Kidney epithelial cell (primary cell): ENCODE data around the gene IL5RA. TPM values are rescaled to one million over a fixed set of nuclear protein-coding genes. Genes with fewer than 3 reads are reported as not detected.

Experiments used
- DNase-seq: peaks from one replicate; pipeline ENCODE4 v3.0.0-alpha.2; 2010; ENCODE audit warnings: low read depth
- H3K27me3 ChIP-seq: 2 replicates; pipeline ENCODE4 v1.6.0; 2011; ENCODE audit warnings: low read length; ENCODE audit not compliant: control insufficient read depth, insufficient read depth
- H3K36me3 ChIP-seq: 2 replicates; pipeline ENCODE4 v1.5.1; 2011; ENCODE audit warnings: low read length; ENCODE audit not compliant: control insufficient read depth, insufficient read depth
- H3K4me3 ChIP-seq: 2 replicates; pipeline ENCODE4 v1.5.1; 2011; ENCODE audit warnings: low read depth, mild to moderate bottlenecking, control low read depth, low read length
- total RNA-seq: library from RNA; depleted of rRNA; stranded (reverse); fragments of >200 nt; gene quantifications from 2 replicates; pipeline ENCODE4 v1.2.3, GENCODE V29; 2015
- TF ChIP-seq, protein P1 (sequence below): IDR thresholded peaks from 2 replicates; pipeline ENCODE4 v1.5.1; 2011; ENCODE audit warnings: mild to moderate bottlenecking, moderate library complexity, low read length, control low read depth, inconsistent platforms; ENCODE audit not compliant: insufficient read depth, poor library complexity, severe bottlenecking

Gene IL5RA
- total RNA-seq, 1 donor from 2014 or later, result not detected

DNA sequence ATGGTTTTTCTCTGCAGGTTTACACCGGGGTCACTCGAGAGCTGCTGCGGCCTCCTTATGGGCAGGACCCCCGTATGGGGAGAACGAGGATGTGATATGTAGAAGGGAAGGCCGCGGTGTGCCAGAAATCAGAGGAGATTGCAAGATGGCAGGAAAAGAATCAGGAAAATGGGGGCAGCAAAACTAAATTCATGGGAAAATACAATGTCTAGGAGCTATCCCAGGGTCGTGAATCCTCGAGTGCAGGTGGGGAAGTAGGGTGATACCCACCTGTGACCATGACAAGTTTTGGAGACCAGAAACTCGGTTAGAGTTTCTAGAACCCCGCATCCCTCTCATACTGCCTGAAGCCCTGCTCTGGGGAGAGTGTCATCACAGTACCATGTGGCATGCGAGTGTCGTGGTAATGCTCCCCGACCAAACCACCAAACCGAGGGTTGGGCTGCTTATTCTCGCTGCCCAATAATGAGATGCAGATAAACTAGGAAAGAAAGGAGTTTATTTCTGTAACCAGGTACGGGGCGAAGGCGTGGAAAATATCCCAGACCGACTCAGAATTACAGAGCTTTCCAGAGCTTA is 17.3 kb upstream of the IL5RA start:
- H3K4me3 ChIP-seq, result peak overlapping the region; percentile 66
- no peaks in the 10 kb centered on the region for H3K27me3 ChIP-seq
- TF ChIP-seq, protein P1, sequence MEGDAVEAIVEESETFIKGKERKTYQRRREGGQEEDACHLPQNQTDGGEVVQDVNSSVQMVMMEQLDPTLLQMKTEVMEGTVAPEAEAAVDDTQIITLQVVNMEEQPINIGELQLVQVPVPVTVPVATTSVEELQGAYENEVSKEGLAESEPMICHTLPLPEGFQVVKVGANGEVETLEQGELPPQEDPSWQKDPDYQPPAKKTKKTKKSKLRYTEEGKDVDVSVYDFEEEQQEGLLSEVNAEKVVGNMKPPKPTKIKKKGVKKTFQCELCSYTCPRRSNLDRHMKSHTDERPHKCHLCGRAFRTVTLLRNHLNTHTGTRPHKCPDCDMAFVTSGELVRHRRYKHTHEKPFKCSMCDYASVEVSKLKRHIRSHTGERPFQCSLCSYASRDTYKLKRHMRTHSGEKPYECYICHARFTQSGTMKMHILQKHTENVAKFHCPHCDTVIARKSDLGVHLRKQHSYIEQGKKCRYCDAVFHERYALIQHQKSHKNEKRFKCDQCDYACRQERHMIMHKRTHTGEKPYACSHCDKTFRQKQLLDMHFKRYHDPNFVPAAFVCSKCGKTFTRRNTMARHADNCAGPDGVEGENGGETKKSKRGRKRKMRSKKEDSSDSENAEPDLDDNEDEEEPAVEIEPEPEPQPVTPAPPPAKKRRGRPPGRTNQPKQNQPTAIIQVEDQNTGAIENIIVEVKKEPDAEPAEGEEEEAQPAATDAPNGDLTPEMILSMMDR, result no peak
- peaks cover 1% of the 10 kb centered on the region for H3K36me3 ChIP-seq
- no peak for DNase-seq

DNA sequence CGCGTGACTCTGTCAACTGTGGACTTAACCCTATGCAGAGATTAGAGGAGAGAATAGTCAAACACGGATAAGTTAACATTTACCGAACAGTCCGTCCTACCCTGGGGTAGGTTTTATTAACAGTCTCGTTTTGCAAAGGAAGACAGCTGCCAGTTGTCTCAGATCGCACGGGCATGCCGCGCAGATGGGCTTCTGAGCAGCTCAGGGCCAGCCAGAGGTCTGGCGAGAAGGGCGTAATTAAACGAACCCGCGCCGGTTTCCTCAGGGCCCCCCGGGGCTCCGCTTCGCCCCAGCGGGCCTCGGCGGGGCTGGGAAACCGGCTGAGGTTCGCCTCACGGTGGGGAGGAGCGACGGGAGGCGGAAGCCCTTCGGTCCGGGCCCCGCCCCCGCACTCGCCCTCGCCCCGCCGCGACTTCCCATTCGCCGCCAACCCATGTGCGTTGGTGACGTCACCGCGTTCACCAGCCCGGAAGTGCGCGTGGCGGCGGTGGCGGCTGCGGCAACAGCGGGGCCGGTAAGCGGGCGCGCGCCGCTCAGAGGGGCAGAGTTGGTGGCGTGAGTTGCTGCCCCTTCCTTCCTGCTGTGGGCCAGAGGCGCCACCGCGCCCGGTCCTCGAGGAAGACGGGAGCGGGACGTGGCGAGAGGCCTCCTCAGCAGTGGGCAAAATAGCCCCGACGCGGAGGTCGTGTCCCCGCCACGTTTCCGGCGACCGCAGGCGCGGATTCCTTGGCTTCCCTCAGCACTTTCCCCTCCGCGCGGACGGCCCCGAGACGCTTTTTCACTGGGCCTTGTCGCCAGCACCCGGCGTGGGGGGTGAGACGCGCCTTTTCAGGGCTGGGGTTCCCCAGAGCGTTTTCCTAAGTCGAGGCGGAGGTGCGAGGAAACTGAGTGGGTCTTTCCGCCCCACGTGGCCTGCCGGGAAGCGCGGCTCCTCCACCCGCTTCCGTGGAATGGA is 16.6 kb upstream of the IL5RA start, which contains the start of gene TRNT1:
Gene TRNT1 (plus strand): TSS at position 464 of the 955 bp plus-strand sequence. CDS start 2,101 bp downstream, outside the sequence.
- peak; percentile 71 for DNase-seq
- H3K36me3 ChIP-seq, result peaks cover 1% of the 10 kb centered on the region
- H3K4me3 ChIP-seq, result peak within 1 kb of the TSS; percentile 66
- TF ChIP-seq, protein P1, result no peak
- no peaks in the 10 kb centered on the region for H3K27me3 ChIP-seq

DNA sequence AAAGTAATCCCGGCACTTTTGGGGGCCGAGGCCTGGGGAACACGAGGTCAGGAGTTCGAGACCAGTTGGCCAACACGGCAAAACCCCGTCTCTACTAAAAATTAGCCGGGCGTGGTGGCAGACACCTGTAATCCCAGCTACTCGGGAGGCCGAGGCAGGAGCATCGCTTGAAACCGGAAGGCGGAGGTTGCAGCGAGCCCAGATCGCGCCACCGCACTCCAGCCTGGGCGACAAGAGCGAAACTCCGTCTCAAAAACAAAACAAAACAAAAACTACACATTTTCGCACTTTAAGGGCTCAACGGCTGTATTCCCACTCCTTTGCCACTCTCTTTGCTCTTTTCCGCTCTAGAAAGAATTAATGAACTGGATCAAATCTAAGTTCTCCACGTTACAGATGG is 15.8 kb upstream of the IL5RA start:
- peaks cover 1% of the 10 kb centered on the region for H3K36me3 ChIP-seq
- no peaks in the 10 kb centered on the region for H3K27me3 ChIP-seq
- peak overlapping the region; percentile 66 for H3K4me3 ChIP-seq
- TF ChIP-seq, protein P1, result no peak
- DNase-seq, result no peak

DNA sequence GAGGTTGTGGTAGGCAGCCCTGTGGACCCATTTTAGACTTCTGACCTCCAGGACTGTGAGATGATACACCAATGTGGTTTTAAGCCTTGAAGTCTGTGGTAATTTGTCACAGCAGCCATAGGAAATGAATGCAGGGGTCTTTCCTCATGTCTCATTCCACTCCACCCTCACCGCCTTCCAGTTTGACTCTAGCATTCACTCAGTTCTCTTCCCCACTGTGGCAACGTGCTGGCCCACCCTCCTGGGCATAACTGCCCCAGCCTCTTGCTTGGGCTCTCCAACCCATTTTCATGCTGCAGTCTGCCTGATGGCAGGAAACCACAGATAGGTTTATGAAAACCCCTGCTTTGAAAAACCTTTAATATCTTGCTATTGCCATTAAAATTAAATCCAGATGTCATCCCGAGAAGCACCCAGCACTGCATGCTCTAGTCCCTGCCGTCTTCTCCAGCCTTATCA is 9.2 kb upstream of the IL5RA start:
- no peaks in the 10 kb centered on the region for H3K36me3 ChIP-seq
- TF ChIP-seq, protein P1, result no peak
- no peaks in the 10 kb centered on the region for H3K27me3 ChIP-seq
- no peak for DNase-seq
- H3K4me3 ChIP-seq, result no peak overlapping the region

DNA sequence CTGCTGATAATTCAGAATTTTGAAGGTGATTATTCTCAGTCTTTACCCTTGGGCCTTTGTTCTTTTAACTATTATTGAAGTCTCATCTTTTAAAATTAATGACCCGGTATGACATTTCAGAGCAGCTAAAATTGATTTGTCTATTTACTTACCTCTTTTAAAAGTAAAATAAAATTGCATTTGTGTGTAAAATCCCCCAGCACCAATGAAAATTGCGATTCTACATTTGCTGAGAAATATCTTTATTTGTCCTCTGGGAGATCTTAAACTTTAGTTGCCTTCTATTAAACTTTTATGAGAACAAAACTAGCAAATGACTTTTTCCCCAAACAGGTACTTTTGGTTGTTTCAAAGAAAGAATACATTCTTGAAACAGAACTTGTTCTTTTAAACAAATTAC is 7.5 kb upstream of the IL5RA start:
- Histone ChIP-seq H3K4me3 (no peak overlapping the region), H3K36me3 (no peaks in the 10 kb centered on the region), H3K27me3 (no peaks in the 10 kb centered on the region)
- no peak for DNase-seq
- TF ChIP-seq, protein P1, result no peak
